ENCODE data around the gene TRIM38. TPM values are rescaled to one million over a fixed set of nuclear protein-coding genes. Genes with fewer than 3 reads are reported as not detected.

The TRIM38 gene
- total and polyA plus RNA-seq, 12 donors: 1.3 to 5.4 (median 2.7) TPM

- peaks cover 0 to 6% (median 0%) of the 10 kb centered on the region in 9 donors for H3K4me1 ChIP-seq
- H3K4me3 ChIP-seq: no peak overlapping the region
- no peaks in the 10 kb centered on the region for H3K36me3 ChIP-seq
- H3K9me3 ChIP-seq: no peaks in the 10 kb centered on the region
- H3K27me3 ChIP-seq: peaks cover 0 to 5% (median 0%) of the 10 kb centered on the region in 7 donors
- ATAC-seq (peak in 7 of 8 donors; percentile 39 to 85 (median 73)), DNase-seq (peak in 1 of 2 donors; percentile 13)
- peak overlapping the region in 1 of 10 donors; percentile 37 for H3K27ac ChIP-seq
- TF ChIP-seq CTCF (IDR thresholded peaks at IDR 0.05): no peak
- intact Hi-C loops (cut with DNase I): no loop called here
- 63 to 71% methylated on average over 2 of the region's 2 CpGs for WGBS, 2 donors
Observed at GRCh38 chr6:25922301-25922700, 40.3 kb upstream of the TRIM38 start.

- no peak for TF ChIP-seq CTCF (IDR thresholded peaks at IDR 0.05)
- WGBS, 2 donors: 58 to 60% methylated on average over 1 of the region's 1 CpG
- Histone ChIP-seq H3K36me3 (no peaks in the 10 kb centered on the region), H3K9me3 (no peaks in the 10 kb centered on the region), H3K27me3 (peaks cover 0 to 5% (median 0%) of the 10 kb centered on the region in 7 donors), H3K4me3 (no peak overlapping the region), H3K4me1 (peaks cover 0 to 13% (median 0%) of the 10 kb centered on the region in 9 donors), H3K27ac (no peak overlapping the region)
- intact Hi-C loops (cut with DNase I): no loop called here
- ATAC-seq (no peak), DNase-seq (no peak)
Observed at GRCh38 chr6:25925876-25926275, 36.7 kb upstream of the TRIM38 start.

- Histone ChIP-seq H3K27me3 (peaks cover 0 to 5% (median 0%) of the 10 kb centered on the region in 7 donors), H3K27ac (no peak overlapping the region), H3K4me1 (peaks cover 0 to 13% (median 0%) of the 10 kb centered on the region in 9 donors), H3K4me3 (no peak overlapping the region), H3K36me3 (no peaks in the 10 kb centered on the region), H3K9me3 (no peaks in the 10 kb centered on the region)
- ATAC-seq (no peak), DNase-seq (no peak)
- 60 to 70% methylated on average over 2 of the region's 2 CpGs for WGBS, 2 donors
- intact Hi-C loops (cut with DNase I): no loop called here
- no peak for TF ChIP-seq CTCF (IDR thresholded peaks at IDR 0.05)
Observed at GRCh38 chr6:25927178-25927577, 35.4 kb upstream of the TRIM38 start.

GRCh38 chr6:25927756-25928216 is 34.8 kb upstream of the TRIM38 start:
- DNase-seq (peak in 1 of 2 donors; percentile 9), ATAC-seq (peak in 4 of 8 donors; percentile 39 to 67 (median 50))
- H3K27ac ChIP-seq: peak overlapping the region in 1 of 10 donors; percentile 20
- H3K9me3 ChIP-seq: no peaks in the 10 kb centered on the region
- WGBS, 2 donors: 58 to 64% methylated on average over 2 of the region's 2 CpGs
- peaks cover 0 to 5% (median 0%) of the 10 kb centered on the region in 7 donors for H3K27me3 ChIP-seq
- TF ChIP-seq CTCF (IDR thresholded peaks at IDR 0.05): no peak
- no peak overlapping the region for H3K4me3 ChIP-seq
- intact Hi-C loops (cut with DNase I): no loop called here
- peaks cover 0 to 13% (median 0%) of the 10 kb centered on the region in 9 donors for H3K4me1 ChIP-seq
- no peaks in the 10 kb centered on the region for H3K36me3 ChIP-seq

Data from heart right ventricle (tissue), 16 donors.